GM19238 (cell line): ENCODE results near the gene SFTA2.
A peak's percentile ranks its signal among the peaks of the same experiment; 100 is the strongest.
"Not testable (repeated sequence)": the region's sequence is repeated elsewhere in the genome, so short reads cannot be mapped to it uniquely, and the experiment has no call there.

Source experiments
- DNase-seq: peaks from one replicate; pipeline ENCODE4 v3.0.0; 2011; ENCODE audit warnings: low spot score; ENCODE audit not compliant: insufficient read length

The SFTA2 gene

DNA sequence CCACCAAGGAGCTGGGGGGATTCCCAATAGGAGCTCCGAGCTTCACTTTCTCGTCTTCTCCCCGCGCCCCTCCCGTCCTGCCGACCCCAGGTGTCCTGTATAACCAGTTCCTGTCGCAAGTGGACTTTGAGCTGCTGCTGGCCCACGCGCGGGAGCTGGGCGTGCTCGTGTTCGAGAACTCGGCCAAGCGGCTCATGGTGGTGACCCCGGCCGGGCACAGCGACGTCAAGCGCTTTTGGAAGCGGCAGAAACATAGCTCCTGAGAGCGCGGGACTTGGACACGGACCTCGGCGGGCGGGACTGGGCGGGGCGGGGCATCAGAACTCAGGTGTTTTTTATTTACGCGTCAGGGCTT lies 18.3 kb downstream of the SFTA2 start:
- DNase-seq = no peak

GRCh38 chr6:30912746-30913520 lies 19.0 kb downstream of the SFTA2 start:
- DNase-seq = no peak

GRCh38 chr6:30910473-30910872 lies 21.5 kb downstream of the SFTA2 start:
- DNase-seq = not testable (repeated sequence)

- no peak for DNase-seq
Observed at GRCh38 chr6:30908700-30909099, 23.3 kb downstream of the SFTA2 start.

DNA sequence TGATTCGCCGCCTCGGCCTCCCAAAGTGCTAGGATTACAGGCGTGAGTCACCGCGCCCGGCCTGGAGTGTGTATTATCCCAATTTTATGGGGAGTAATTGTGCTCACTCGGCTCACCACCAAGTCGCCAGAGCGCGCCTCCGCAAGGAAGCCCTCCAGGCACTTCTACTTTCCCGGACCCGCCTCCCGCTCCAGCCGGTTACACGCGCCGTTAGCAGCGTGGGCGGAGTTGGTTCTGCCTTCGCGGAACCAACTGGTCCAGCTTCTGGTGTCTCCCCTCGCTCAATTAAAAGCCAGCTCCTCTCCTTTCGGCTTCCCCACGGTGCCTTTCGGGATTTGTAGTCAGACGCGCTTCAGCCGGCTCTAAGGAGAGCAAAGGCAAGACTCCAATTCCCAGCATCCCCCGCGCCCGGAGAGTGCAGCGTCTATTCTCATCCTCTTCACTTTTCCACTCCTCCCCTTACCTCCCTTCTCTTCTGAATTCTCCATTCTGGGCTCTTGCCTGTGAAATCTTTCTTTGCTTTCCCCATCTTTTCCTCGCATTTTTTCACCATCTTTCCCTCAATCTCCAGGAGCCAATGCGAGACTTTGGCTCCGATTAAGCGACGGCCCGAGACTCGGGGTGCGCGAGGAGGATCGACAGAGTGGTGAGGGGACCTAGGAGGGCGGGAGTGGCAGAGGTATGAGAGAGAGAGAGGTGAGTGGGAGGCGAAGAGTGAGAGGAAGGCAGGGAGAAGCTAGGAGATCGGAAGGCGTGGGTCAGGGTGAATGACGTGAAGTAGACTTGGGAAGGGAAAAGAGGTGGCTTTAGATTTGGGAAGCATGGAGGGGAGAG lies 24.0 kb downstream of the SFTA2 start, which contains the start of gene GTF2H4:
Gene GTF2H4, plus strand, starts transcription at position 450 of the 834 bp plus-strand sequence.
- peak; percentile 94 for DNase-seq

DNA sequence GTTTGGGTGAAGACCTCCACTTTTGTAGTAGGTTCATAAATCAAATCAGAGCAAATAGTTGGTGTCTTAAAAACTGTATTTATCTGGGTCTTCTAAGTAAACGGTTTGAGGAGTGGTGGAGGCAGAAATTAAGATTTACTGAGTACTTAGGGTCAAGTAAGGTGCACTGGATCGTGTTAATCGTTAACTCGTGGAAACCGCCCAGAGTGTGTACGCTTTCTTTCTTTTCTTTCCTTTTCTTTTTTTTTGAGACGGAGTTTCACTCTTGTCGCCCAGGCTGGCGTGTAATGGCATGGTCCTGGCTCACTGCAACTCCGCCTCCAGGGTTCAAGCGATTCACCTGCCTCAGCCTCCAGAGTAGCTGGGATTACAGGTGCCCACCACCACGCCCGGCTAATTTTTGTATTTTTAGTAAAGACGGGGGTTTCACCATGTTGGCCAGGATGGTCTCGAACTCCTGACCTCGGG lies 24.6 kb downstream of the SFTA2 start:
- DNase-seq = not testable (repeated sequence)

- no peak for DNase-seq
Observed at GRCh38 chr6:30903236-30903635, 28.7 kb downstream of the SFTA2 start.

DNA sequence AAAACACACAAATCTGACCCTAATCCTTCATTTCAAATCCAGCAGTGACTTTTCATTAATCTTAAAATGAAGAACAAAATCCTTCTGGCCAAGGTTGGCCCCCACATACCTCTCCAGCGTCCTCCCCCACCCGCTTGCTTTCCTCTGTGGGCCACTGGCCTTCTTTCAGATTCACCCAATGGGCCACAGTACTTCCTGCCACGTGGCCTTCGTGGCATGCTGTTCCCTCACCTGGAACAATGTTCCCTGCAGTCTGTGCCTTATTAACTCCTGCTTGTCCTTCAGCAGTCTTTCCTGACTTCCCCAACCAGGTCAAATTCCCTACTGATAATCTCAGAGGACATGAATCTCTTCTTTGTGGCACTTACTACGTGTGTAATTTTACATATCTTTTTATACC lies 29.3 kb downstream of the SFTA2 start:
- no peak for DNase-seq

DNA sequence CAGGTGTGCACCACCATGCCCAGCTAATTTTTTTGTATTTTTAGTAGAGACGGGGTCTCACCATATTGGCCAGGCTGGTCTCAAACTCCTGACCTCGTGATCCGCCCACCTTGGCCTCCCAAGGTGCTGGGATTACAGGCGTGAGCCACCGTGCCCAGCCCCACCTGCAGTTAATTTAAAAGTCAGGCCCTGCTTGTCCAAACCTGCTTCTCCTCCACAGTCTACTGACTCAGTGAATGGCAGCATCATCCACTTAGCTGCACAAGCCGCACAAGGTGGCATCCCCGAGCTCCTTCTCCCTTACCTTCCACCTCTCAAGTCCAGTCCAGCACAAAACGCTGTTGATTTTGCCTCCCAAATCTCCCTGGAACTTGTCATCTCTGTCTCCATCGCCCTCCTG lies 29.8 kb downstream of the SFTA2 start:
- not testable (repeated sequence) for DNase-seq

GRCh38 chr6:30901436-30901835 lies 30.5 kb downstream of the SFTA2 start:
- DNase-seq = no peak

- no peak for DNase-seq
Observed at GRCh38 chr6:30900863-30901417, 31.0 kb downstream of the SFTA2 start.

DNA sequence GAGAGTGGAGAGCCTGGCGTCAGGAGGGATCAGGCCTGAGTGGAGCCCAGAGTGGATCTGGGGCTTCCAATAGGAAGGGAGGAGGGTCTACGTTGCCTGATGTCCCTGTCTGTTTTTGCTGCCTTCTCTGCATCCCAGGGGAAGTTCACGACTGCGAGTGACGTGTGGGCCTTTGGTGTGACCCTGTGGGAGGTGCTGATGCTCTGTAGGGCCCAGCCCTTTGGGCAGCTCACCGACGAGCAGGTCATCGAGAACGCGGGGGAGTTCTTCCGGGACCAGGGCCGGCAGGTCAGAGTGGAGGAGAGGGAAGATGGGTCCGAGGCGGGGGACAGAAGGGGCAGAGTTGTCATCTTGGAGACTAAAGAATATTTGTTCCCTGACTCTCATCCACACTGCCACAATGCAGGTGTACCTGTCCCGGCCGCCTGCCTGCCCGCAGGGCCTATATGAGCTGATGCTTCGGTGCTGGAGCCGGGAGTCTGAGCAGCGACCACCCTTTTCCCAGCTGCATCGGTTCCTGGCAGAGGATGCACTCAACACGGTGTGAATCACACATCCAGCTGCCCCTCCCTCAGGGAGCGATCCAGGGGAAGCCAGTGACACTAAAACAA lies 33.1 kb downstream of the SFTA2 start:
- no peak for DNase-seq

DNA sequence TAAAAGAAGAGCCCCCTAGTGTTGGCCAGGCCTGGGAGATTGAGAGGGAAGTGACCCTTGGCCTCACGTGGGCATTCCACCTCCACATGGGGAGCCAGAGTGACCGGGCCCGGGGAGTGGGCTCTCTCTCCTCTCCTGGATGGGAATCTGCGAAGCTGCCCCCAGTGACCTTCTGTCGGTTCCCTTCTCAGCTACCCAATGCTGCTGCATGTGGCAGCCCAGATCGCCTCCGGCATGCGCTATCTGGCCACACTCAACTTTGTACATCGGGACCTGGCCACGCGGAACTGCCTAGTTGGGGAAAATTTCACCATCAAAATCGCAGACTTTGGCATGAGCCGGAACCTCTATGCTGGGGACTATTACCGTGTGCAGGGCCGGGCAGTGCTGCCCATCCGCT lies 34.1 kb downstream of the SFTA2 start:
- DNase-seq = no peak

DNA sequence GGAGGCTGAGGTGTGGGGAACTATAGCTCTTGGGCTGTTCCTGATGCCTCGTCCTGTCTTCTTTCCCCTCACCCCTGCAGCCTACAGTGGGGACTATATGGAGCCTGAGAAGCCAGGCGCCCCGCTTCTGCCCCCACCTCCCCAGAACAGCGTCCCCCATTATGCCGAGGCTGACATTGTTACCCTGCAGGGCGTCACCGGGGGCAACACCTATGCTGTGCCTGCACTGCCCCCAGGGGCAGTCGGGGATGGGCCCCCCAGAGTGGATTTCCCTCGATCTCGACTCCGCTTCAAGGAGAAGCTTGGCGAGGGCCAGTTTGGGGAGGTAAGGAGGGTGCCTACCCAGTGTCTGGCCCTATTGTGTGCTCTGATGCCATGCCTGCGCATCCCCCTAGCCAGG lies 35.4 kb downstream of the SFTA2 start:
- DNase-seq = no peak

GRCh38 chr6:30895343-30895742 lies 36.6 kb downstream of the SFTA2 start:
- DNase-seq = no peak

- no peak for DNase-seq
Observed at GRCh38 chr6:30894935-30895334, 37.0 kb downstream of the SFTA2 start.

- no peak for DNase-seq
Observed at GRCh38 chr6:30894381-30894780, 37.6 kb downstream of the SFTA2 start.

DNA sequence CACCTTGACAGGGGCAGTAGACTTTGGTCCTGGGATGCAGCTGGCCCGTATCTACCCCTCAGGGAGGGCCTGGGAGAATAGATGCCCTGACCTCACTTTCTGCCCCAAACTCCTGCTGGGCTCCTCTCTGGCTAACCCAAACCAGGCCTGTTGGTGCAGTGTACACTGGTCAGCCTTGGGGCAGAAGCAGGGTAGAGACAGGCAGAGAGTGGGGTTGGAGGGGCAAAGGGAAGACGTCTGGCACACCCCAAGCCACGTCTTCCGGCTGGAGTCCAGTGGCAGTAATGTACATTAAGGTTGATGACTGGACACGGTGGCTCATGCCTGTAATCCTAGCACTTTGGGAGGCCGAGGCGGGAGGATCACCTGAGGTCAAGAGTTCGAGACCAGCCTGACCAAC lies 38.3 kb downstream of the SFTA2 start:
- DNase-seq = no peak

DNA sequence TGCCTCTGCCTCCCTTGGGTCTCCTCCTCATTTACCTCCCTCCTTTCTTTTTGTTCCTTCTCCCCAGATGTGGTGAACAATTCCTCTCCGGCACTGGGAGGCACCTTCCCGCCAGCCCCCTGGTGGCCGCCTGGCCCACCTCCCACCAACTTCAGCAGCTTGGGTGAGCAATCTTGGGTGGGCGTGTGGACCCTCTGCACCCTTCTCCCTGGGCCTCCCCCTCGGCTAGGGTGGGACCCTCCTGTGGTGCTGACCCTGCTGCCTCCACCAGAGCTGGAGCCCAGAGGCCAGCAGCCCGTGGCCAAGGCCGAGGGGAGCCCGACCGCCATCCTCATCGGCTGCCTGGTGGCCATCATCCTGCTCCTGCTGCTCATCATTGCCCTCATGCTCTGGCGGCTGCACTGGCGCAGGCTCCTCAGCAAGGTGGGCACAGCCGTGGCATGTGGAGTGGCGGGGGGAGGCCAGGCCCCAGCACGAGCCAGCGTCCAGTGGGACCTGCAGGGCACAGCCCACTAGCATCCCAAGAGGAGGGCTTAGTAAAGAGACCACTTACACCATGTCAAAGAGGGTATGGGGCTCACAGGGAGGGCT lies 38.9 kb downstream of the SFTA2 start:
- no peak for DNase-seq

DNA sequence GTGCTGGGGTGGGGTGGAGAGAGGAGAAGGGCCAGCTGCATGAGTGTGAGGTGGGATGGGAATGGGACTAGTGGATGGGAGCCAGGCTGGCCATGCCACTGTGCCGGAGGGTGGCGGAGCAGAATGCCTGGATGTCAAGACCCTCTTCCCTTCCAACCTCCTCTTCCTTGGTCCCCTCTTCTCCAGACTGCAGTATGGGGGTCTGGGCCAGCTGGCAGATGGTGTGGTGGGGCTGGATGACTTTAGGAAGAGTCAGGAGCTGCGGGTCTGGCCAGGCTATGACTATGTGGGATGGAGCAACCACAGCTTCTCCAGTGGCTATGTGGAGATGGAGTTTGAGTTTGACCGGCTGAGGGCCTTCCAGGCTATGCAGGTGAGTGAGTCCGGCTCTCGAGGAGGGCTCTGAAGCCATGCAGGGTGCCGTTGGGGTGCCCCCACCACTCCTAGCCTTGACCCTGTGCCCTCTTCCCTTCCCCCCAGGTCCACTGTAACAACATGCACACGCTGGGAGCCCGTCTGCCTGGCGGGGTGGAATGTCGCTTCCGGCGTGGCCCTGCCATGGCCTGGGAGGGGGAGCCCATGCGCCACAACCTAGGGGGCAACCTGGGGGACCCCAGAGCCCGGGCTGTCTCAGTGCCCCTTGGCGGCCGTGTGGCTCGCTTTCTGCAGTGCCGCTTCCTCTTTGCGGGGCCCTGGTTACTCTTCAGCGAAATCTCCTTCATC lies 40.0 kb downstream of the SFTA2 start:
- DNase-seq = no peak

DNA sequence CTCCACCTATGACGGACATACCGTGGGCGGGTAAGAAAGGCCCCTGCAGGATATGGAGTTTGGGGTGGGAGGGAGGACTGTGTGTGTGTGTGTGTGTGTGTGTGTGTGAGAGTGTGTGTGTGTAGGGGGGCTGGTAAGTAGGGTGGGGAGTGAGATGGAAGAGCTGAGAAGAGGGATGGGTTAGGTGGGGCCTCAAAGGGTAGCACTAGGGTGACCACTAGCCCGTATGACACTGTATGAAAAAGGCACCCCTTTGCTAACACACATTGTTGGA lies 40.6 kb downstream of the SFTA2 start:
- DNase-seq = no peak
